Epithelial cell of proximal tubule (primary cell): ENCODE data around the gene TMEM82. TPM values are rescaled to one million over a fixed set of nuclear protein-coding genes. Genes with fewer than 3 reads are reported as not detected.

Source experiments
- DNase-seq: peaks from one replicate; pipeline ENCODE4 v3.0.0-alpha.2; 2011; ENCODE audit warnings: low read depth
- H3K4me3 ChIP-seq: 2 replicates; pipeline ENCODE4 v1.5.1; 2011; ENCODE audit warnings: low read depth, mild to moderate bottlenecking, low read length
- CTCF ChIP-seq: conservative IDR thresholded peaks from 2 replicates; pipeline ENCODE4 v1.5.1; 2012; ENCODE audit warnings: low read depth, mild to moderate bottlenecking, low read length
- total RNA-seq: library from RNA; depleted of rRNA; stranded (reverse); fragments of >200 nt; gene quantifications from 2 replicates; pipeline ENCODE4 v1.2.3, GENCODE V29; 2015

The TMEM82 gene
- total RNA-seq, 1 donor from 2014 or later = not detected

- peak overlapping the region; percentile 36 for H3K4me3 ChIP-seq
- DNase-seq = no peak
- TF ChIP-seq CTCF = peak; percentile 58
Measured at GRCh38 chr1:15702722-15703550, 39.4 kb upstream of the TMEM82 start.

DNA sequence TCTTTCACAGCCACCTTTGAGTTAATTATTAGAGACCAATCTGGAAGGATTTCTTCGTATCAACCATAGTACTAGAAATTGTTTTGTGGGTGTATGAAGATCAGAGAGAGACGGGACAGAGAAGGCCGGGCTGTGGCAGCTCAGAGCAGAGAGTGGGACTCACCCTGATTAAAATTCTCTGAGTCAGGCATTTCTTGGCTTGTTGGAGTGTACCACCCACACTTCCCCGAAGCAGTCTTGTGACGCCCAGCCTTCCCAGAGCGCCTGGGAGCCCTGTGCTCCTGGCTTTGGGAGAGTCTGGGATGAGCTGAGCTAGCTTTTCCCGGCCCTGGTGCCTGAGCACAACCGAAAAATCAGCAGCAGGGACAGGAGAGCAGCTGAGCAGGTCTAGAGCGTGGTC is 38.7 kb upstream of the TMEM82 start:
- DNase-seq = peak; percentile 77
- peak overlapping the region; percentile 36 for H3K4me3 ChIP-seq

DNA sequence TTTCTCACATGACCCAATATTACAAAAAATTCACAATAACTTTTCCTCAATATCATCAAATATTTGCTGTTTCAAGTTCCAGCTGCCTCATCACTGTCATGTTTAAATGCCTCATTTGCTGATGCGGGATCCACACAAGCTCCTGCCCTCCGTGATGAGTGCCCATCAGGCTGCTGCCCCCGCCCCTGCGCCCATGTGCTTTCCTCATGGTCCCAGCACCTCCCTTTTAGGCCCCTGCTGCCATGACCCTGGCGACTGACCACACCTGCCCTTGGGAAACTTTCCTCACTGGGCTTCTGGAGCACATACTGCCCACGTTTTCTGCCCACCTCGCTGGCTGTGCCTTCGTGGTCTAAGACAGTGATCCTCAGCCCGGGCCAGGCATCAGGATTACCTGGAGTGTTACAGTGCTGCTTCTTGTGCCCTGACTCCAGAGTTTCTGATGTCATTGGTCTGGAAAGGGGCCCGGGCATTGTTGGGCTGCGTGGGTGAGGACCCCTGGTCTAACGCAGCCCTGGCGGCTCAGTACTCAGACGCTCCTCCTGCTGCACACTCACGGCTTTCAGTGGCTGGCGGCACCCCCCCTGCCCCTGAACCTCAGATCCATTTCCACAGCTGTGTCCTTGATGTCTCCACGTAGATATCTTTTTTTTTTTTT is 37.6 kb upstream of the TMEM82 start:
- TF ChIP-seq CTCF = no peak
- no peak overlapping the region for H3K4me3 ChIP-seq
- DNase-seq = no peak

More for the DNA sequence above, 38.7 kb upstream of the TMEM82 start:
- TF ChIP-seq CTCF = no peak

- TF ChIP-seq CTCF = no peak
- DNase-seq = no peak
- H3K4me3 ChIP-seq = no peak overlapping the region
Measured at GRCh38 chr1:15705184-15705566, 37.1 kb upstream of the TMEM82 start.

- H3K4me3 ChIP-seq = no peak overlapping the region
- TF ChIP-seq CTCF = no peak
- DNase-seq = no peak
Measured at GRCh38 chr1:15706751-15707150, 35.5 kb upstream of the TMEM82 start.

- H3K4me3 ChIP-seq = no peak overlapping the region
- no peak for DNase-seq
- TF ChIP-seq CTCF = no peak
Measured at GRCh38 chr1:15707239-15707925, 34.9 kb upstream of the TMEM82 start.
